PFSK-1 (cell line): ENCODE measurements around the gene CCNB1. TPM values are rescaled to one million over a fixed set of nuclear protein-coding genes. Genes with fewer than 3 reads are reported as not detected.

ENCODE experiments used
- FOXP2 ChIP-seq: optimal IDR thresholded peaks from 2 replicates; pipeline ENCODE3; 2011; ENCODE audit warnings: borderline replicate concordance, control low read depth, inconsistent platforms; ENCODE audit not compliant: insufficient read depth; ENCODE audit errors: extremely low read length, extremely low read depth
- POLR2AphosphoS5 ChIP-seq: IDR thresholded peaks from 2 replicates; pipeline ENCODE4 v1.6.1; 2012; ENCODE audit warnings: low read depth, mild to moderate bottlenecking, control low read depth, low read length, moderate library complexity
- SIN3A ChIP-seq: IDR thresholded peaks from 2 replicates; pipeline ENCODE4 v1.6.1; 2012; ENCODE audit warnings: mild to moderate bottlenecking, low read length, moderate library complexity, borderline replicate concordance; ENCODE audit not compliant: insufficient read depth
- TAF1 ChIP-seq: IDR thresholded peaks from 2 replicates; pipeline ENCODE4 v1.6.1; 2012; ENCODE audit warnings: low read length, control low read depth, borderline replicate concordance; ENCODE audit not compliant: insufficient read depth
- polyA plus RNA-seq: library from polyadenylated mRNA; unstranded; fragments of >200 nt; gene quantifications from one replicate; pipeline ENCODE4 v1.2.1, GENCODE V29; 2012; ENCODE audit warnings: low read depth, missing spikeins; ENCODE audit not compliant: insufficient read length
- TF ChIP-seq, protein P1 (sequence below), 2 experiments: IDR thresholded peaks; 2 replicates each; pipeline versions ENCODE4 v1.6.1 to v1.8.0; 2011 to 2012; ENCODE audit warnings: low read depth in 2 of 2, low read length in 2 of 2, control low read depth in 1 of 2, inconsistent platforms in 1 of 2, mild to moderate bottlenecking in 1 of 2, moderate library complexity in 1 of 2; ENCODE audit not compliant: insufficient read depth in 1 of 2

CCNB1 gene
- polyA plus RNA-seq, result 78.9 TPM

DNA sequence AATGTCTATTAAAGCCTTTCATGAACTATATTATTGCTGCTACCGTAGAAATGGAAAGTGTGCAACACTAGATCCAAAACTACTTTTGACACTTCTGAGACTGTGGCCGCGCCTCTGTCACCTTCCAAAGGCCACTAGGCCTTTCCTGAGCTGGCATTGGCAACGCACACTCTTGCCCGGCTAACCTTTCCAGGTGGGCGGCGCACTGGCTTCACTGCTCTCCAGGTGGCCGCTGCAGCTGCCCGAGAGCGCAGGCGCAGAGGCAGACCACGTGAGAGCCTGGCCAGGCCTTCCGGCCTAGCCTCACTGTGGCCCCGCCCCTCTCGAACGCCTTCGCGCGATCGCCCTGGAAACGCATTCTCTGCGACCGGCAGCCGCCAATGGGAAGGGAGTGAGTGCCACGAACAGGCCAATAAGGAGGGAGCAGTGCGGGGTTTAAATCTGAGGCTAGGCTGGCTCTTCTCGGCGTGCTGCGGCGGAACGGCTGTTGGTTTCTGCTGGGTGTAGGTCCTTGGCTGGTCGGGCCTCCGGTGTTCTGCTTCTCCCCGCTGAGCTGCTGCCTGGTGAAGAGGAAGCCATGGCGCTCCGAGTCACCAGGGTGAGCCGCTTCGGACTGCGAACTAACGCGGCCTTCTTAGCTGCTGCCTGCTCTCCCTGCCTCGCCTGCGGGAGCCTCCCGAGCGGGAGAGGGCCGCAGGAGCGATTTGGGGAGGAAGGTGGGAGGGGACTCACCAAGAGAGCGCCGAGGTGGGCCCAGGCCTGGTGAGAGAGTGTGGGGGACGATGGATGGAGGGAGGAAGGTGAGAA is at the start of gene CCNB1:
CCNB1 (plus strand) TSS at position 465 of the 807 bp plus-strand sequence; CDS start at position 578, 113 bp downstream.
- TF ChIP-seq SIN3A (peak; percentile 98), TAF1 (peak; percentile 20; the same call in 1 of the 2 replicates), POLR2AphosphoS5 (peak; percentile 83)
- TF ChIP-seq, protein P1, sequence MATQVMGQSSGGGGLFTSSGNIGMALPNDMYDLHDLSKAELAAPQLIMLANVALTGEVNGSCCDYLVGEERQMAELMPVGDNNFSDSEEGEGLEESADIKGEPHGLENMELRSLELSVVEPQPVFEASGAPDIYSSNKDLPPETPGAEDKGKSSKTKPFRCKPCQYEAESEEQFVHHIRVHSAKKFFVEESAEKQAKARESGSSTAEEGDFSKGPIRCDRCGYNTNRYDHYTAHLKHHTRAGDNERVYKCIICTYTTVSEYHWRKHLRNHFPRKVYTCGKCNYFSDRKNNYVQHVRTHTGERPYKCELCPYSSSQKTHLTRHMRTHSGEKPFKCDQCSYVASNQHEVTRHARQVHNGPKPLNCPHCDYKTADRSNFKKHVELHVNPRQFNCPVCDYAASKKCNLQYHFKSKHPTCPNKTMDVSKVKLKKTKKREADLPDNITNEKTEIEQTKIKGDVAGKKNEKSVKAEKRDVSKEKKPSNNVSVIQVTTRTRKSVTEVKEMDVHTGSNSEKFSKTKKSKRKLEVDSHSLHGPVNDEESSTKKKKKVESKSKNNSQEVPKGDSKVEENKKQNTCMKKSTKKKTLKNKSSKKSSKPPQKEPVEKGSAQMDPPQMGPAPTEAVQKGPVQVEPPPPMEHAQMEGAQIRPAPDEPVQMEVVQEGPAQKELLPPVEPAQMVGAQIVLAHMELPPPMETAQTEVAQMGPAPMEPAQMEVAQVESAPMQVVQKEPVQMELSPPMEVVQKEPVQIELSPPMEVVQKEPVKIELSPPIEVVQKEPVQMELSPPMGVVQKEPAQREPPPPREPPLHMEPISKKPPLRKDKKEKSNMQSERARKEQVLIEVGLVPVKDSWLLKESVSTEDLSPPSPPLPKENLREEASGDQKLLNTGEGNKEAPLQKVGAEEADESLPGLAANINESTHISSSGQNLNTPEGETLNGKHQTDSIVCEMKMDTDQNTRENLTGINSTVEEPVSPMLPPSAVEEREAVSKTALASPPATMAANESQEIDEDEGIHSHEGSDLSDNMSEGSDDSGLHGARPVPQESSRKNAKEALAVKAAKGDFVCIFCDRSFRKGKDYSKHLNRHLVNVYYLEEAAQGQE (IDR thresholded peaks at IDR 0.05; ENCODE audit: insufficient read depth in 1 of 2, low read depth in 2 of 2, low read length in 2 of 2), result no peak

DNA sequence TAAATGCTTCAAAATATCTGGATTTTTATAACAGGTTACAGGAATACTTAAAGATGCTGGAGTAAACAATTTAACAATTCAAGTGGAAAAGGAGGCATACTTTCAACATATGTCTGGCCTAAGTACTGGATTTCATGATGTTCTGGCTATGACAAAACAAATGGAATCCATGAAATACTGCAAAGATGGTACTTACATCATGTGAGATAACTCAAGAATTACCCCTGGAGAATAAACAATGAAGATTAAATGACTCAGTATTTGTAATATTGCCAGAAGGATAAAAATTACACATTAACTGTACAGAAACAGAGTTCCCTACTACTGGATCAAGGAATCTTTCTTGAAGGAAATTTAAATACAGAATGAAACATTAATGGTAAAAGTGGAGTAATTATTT is 37.5 kb upstream of the CCNB1 start:
- no peak for TF ChIP-seq SIN3A
- no peak for TF ChIP-seq FOXP2
- no peak for TF ChIP-seq POLR2AphosphoS5
- TF ChIP-seq, protein P1 (IDR thresholded peaks at IDR 0.05; ENCODE audit: insufficient read depth in 1 of 2, low read depth in 2 of 2, low read length in 2 of 2), result no peak
- TF ChIP-seq TAF1, result no peak

DNA sequence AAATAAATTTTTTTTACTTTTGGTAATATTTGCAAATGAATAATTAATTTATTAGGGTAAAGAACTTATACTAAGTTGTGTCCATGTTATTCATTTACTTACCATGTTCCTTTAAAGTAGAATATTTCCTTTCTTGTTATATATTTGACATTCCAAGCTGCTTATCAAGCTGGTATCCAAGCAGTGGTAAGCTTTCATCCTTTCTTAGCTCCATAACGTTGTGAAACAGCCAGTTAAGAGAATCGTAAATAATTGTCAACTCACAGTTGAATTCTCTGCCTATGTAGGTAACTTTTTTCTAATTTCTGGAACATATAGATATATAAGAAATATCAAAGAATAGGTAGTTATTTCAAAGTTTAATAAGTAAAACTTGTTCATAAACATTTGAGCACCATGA is 36.7 kb upstream of the CCNB1 start:
- TF ChIP-seq SIN3A (no peak), TAF1 (no peak), POLR2AphosphoS5 (no peak)

DNA sequence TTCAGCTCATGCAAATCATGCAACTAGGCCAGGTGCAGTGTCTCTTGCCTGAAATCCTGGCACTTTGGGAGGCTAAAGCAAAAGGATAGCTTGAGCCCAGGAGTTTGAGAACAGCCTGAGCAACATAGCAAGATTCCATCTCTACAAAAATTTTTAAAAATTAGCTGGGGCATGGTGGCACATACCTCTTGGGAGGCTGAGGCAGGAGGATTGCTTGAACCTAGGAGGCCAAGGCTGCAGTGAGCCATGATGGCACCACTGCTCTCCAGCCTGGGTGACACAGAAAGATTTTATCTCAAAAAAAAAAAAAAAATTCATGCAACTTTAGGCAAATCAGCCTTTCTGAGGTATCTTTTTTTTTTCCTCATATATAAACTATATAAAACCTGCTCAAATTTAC is 35.6 kb upstream of the CCNB1 start:
- TF ChIP-seq SIN3A (no peak), POLR2AphosphoS5 (no peak), FOXP2 (no peak), TAF1 (no peak)
- TF ChIP-seq, protein P1 (IDR thresholded peaks at IDR 0.05; ENCODE audit: insufficient read depth in 1 of 2, low read depth in 2 of 2, low read length in 2 of 2), result no peak

DNA sequence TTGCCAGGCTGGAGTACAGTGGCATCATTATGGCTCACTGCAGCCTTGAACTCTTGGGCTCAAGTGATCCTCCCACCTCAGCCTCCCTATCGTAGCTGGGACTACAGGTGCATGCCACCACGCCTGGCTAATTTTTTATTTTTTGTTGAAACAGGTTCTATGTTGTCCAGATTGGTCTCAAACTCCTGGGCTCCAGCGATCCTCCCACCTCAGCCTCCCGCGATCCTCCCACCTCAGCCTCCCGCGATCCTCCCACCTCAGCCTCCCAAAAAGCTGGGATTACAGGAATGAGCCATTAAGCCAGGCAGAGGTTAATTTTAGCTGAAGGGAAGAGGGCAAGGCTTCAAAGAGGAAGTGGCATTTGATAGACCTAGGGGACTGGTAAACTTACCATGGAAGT is 32.8 kb upstream of the CCNB1 start:
- TF ChIP-seq POLR2AphosphoS5 (no peak), TAF1 (no peak), FOXP2 (no peak), SIN3A (no peak)
- TF ChIP-seq, protein P1 (IDR thresholded peaks at IDR 0.05; ENCODE audit: insufficient read depth in 1 of 2, low read depth in 2 of 2, low read length in 2 of 2), result no peak
